Neural cell (in vitro differentiated cells): ENCODE measurements around the gene KIAA1210. TPM values are rescaled to one million over a fixed set of nuclear protein-coding genes. Genes with fewer than 3 reads are reported as not detected.

Experiments used
- H2AFZ ChIP-seq: fragments of 200-600, 300-800 bp; sonication (generic), shearing (Covaris generic); 2 replicates; pipeline ENCODE4 v1.6.0; 2014; ENCODE audit warnings: low read depth, mild to moderate bottlenecking, antibody characterized with exemption, low read length, moderate library complexity
- H3F3A ChIP-seq: fragments of 200-600 bp; shearing (Covaris generic); 2 replicates; pipeline ENCODE4 v1.6.1; 2016; ENCODE audit warnings: mild to moderate bottlenecking, moderate library complexity, mixed read lengths, antibody characterized with exemption, low read length; ENCODE audit not compliant: insufficient read depth, poor library complexity, severe bottlenecking
- H3K27ac ChIP-seq: fragments of 200-600, 300-800 bp; sonication (generic), shearing (Covaris generic); 2 replicates; pipeline ENCODE4 v1.5.1; 2014; ENCODE audit warnings: mild to moderate bottlenecking, low read length, moderate library complexity
- H3K27me3 ChIP-seq: fragments of 300-800, 200-600 bp; sonication (generic), shearing (Covaris generic); 2 replicates; pipeline ENCODE4 v1.6.0; 2014; ENCODE audit warnings: mild to moderate bottlenecking, low read depth, low read length, moderate library complexity; ENCODE audit not compliant: insufficient read depth
- H3K36me3 ChIP-seq: fragments of 300-800, 200-600 bp; sonication (generic), shearing (Covaris generic); 2 replicates; pipeline ENCODE4 v1.5.1; 2014; ENCODE audit warnings: mild to moderate bottlenecking, antibody characterized with exemption, low read length, moderate library complexity; ENCODE audit not compliant: insufficient read depth
- H3K4me2 ChIP-seq: fragments of 300-800, 200-600 bp; sonication (generic), shearing (Covaris generic); 2 replicates; pipeline ENCODE4 v1.6.0; 2014; ENCODE audit warnings: mild to moderate bottlenecking, low read length
- H3K4me3 ChIP-seq: fragments of 300-800, 200-600 bp; sonication (generic), shearing (Covaris generic); 2 replicates; pipeline ENCODE4 v1.5.1; 2014; ENCODE audit warnings: mild to moderate bottlenecking, low read length, moderate library complexity
- H3K79me2 ChIP-seq: fragments of 200-600 bp; shearing (Covaris generic); replicated peaks from 2 replicates; pipeline ENCODE4 v1.6.0; 2014; ENCODE audit warnings: mild to moderate bottlenecking, low read length, moderate library complexity; ENCODE audit not compliant: insufficient read depth
- H3K9ac ChIP-seq: fragments of 300-800, 200-600 bp; sonication (generic), shearing (Covaris generic); 2 replicates; pipeline ENCODE4 v1.6.1; 2016; ENCODE audit warnings: mild to moderate bottlenecking, low read length, mixed read lengths
- H3K9me2 ChIP-seq: fragments of 200-600 bp; shearing (Covaris generic); 2 replicates; pipeline ENCODE4 v1.6.1; 2016; ENCODE audit warnings: mild to moderate bottlenecking, low read length, mixed read lengths; ENCODE audit not compliant: insufficient read depth
- H3K9me3 ChIP-seq: fragments of 200-600, 300-800 bp; sonication (generic), shearing (Covaris generic); 2 replicates; pipeline ENCODE4 v1.6.1; 2016; ENCODE audit warnings: mild to moderate bottlenecking, mixed run types, low read length, moderate library complexity, mixed read lengths
- H4K20me1 ChIP-seq: fragments of 200-600 bp; shearing (Covaris generic); 2 replicates; pipeline ENCODE4 v1.6.1; 2016; ENCODE audit warnings: mild to moderate bottlenecking, mixed run types; ENCODE audit not compliant: insufficient read depth
- EP300 ChIP-seq: fragments of 450-650 bp; conservative IDR thresholded peaks from 2 replicates; pipeline ENCODE4 v1.6.1; 2014; ENCODE audit warnings: antibody characterized with exemption, mild to moderate bottlenecking, moderate library complexity; ENCODE audit not compliant: poor library complexity, severe bottlenecking
- EZH2 ChIP-seq: fragments of 200-600, 300-800 bp; shearing (Covaris generic), sonication (generic); IDR thresholded peaks from 2 replicates; pipeline ENCODE4 v1.6.1; 2014; ENCODE audit warnings: antibody characterized with exemption, low read length, borderline replicate concordance, mild to moderate bottlenecking; ENCODE audit not compliant: insufficient read depth, poor library complexity, severe bottlenecking
- MXI1 ChIP-seq: fragments of 450-650 bp; conservative IDR thresholded peaks from 2 replicates; pipeline ENCODE4 v1.6.1; 2014; ENCODE audit warnings: antibody characterized with exemption, mild to moderate bottlenecking; ENCODE audit not compliant: poor library complexity, severe bottlenecking
- POLR2AphosphoS5 ChIP-seq: IDR thresholded peaks from 2 replicates; pipeline ENCODE4 v1.6.1; 2012
- RAD21 ChIP-seq: fragments of 450-650 bp; conservative IDR thresholded peaks from 2 replicates; pipeline ENCODE4 v1.6.1; 2014; ENCODE audit warnings: antibody characterized with exemption, mild to moderate bottlenecking, moderate library complexity
- REST ChIP-seq: IDR thresholded peaks from 2 replicates; pipeline ENCODE4 v1.6.1; 2012; ENCODE audit warnings: borderline replicate concordance
- SMC3 ChIP-seq: fragments of 450-650 bp; conservative IDR thresholded peaks from 2 replicates; pipeline ENCODE4 v1.6.1; 2014; ENCODE audit warnings: antibody characterized with exemption, mild to moderate bottlenecking, moderate library complexity; ENCODE audit not compliant: poor library complexity
- TAF1 ChIP-seq: IDR thresholded peaks from 2 replicates; pipeline ENCODE4 v1.6.1; 2012; ENCODE audit warnings: low read depth
- polyA plus RNA-seq: library from polyadenylated mRNA; depleted of rRNA; stranded (reverse); fragments of >200 nt; gene quantifications from 2 replicates; pipeline ENCODE4 v1.2.3, GENCODE V29; 2014
- TF ChIP-seq, protein P1 (sequence below): fragments of 450-650 bp; IDR thresholded peaks from 2 replicates; pipeline ENCODE4 v1.5.1; 2014; ENCODE audit warnings: antibody characterized with exemption, mild to moderate bottlenecking, moderate library complexity; ENCODE audit not compliant: poor library complexity, severe bottlenecking

KIAA1210 gene
- polyA plus RNA-seq, 1 donor from 2014 or later, result not detected

- H3K36me3 ChIP-seq, result no peaks in the 10 kb centered on the region
- H3K27me3 ChIP-seq, result no peaks in the 10 kb centered on the region
- no peak overlapping the region for H3K4me3 ChIP-seq
- H2AFZ ChIP-seq, result no peak overlapping the region
- TF ChIP-seq RAD21 (no peak), REST (no peak), SMC3 (no peak), EP300 (no peak), EZH2 (no peak), TAF1 (no peak), MXI1 (no peak), POLR2AphosphoS5 (no peak)
- TF ChIP-seq, protein P1, sequence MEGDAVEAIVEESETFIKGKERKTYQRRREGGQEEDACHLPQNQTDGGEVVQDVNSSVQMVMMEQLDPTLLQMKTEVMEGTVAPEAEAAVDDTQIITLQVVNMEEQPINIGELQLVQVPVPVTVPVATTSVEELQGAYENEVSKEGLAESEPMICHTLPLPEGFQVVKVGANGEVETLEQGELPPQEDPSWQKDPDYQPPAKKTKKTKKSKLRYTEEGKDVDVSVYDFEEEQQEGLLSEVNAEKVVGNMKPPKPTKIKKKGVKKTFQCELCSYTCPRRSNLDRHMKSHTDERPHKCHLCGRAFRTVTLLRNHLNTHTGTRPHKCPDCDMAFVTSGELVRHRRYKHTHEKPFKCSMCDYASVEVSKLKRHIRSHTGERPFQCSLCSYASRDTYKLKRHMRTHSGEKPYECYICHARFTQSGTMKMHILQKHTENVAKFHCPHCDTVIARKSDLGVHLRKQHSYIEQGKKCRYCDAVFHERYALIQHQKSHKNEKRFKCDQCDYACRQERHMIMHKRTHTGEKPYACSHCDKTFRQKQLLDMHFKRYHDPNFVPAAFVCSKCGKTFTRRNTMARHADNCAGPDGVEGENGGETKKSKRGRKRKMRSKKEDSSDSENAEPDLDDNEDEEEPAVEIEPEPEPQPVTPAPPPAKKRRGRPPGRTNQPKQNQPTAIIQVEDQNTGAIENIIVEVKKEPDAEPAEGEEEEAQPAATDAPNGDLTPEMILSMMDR, result no peak
- no peaks in the 10 kb centered on the region for H3F3A ChIP-seq
- no peaks in the 10 kb centered on the region for H3K9me2 ChIP-seq
- H3K4me2 ChIP-seq, result no peak overlapping the region
- no peak overlapping the region for H3K9ac ChIP-seq
- no peaks in the 10 kb centered on the region for H4K20me1 ChIP-seq
- no peaks in the 10 kb centered on the region for H3K9me3 ChIP-seq
- no peak overlapping the region for H3K27ac ChIP-seq
- no peaks in the 10 kb centered on the region for H3K79me2 ChIP-seq
These were observed 87.2 kb downstream of the KIAA1210 start for GRCh38 chrX:119040432-119040831.

DNA sequence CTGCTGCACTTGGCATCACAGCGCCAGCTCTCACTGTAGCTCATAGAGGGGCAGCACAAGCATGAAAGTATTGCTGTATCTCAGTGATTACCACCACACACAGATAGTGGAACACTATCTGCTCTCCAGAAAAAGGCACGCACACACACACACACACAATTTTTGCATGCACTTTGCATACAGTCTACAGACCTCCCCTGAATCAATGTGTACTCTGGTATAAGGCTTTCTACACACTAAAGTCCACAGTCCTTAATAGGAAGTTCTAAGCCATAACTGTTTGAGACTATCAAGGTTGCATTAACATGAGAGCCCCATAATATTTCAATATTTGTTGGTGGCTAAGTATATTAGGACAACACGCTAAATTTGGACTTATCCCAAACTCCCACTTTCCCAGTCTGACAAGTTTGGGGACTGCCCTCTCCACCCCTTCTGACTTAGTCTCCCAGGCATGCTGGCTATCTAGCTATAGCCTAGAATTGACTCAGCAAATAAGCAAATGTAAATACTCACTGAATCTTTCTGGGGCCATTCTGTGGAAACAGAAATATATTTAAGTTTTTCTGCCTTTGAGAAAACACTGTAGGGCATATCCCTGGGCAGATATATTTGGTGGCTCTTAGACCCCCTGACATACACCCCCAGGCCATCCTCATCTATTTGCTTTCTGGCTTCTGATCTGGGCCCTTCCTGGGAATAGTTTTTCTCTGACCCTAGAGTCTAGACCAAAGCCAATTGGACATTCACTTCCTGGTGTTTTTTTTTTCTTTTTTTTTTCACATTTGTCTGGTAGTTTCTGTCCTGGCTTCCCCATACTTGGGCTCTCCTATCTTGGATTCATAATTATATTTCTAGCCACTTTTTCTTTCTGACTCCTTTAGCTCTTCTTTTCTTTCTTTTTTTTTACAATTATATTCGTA is 91.2 kb downstream of the KIAA1210 start:
- no peak overlapping the region for H3K4me3 ChIP-seq
- no peaks in the 10 kb centered on the region for H3K9me2 ChIP-seq
- H3K9ac ChIP-seq, result no peak overlapping the region
- no peaks in the 10 kb centered on the region for H3K79me2 ChIP-seq
- no peak overlapping the region for H3K4me2 ChIP-seq
- TF ChIP-seq POLR2AphosphoS5 (no peak), EP300 (no peak), EZH2 (no peak), MXI1 (no peak), REST (no peak), TAF1 (no peak), RAD21 (no peak), SMC3 (no peak)
- TF ChIP-seq, protein P1, result no peak
- no peaks in the 10 kb centered on the region for H3F3A ChIP-seq
- no peaks in the 10 kb centered on the region for H3K27me3 ChIP-seq
- no peaks in the 10 kb centered on the region for H4K20me1 ChIP-seq
- H3K36me3 ChIP-seq, result no peaks in the 10 kb centered on the region
- H3K27ac ChIP-seq, result no peak overlapping the region
- no peak overlapping the region for H2AFZ ChIP-seq
- H3K9me3 ChIP-seq, result no peaks in the 10 kb centered on the region
